ENCODE results near the gene RSAD2. TPM values are rescaled to one million over a fixed set of nuclear protein-coding genes. Genes with fewer than 3 reads are reported as not detected.

The RSAD2 gene
- total RNA-seq, 1 experiment from 2014 or later: not detected

- TF ChIP-seq, protein P1, sequence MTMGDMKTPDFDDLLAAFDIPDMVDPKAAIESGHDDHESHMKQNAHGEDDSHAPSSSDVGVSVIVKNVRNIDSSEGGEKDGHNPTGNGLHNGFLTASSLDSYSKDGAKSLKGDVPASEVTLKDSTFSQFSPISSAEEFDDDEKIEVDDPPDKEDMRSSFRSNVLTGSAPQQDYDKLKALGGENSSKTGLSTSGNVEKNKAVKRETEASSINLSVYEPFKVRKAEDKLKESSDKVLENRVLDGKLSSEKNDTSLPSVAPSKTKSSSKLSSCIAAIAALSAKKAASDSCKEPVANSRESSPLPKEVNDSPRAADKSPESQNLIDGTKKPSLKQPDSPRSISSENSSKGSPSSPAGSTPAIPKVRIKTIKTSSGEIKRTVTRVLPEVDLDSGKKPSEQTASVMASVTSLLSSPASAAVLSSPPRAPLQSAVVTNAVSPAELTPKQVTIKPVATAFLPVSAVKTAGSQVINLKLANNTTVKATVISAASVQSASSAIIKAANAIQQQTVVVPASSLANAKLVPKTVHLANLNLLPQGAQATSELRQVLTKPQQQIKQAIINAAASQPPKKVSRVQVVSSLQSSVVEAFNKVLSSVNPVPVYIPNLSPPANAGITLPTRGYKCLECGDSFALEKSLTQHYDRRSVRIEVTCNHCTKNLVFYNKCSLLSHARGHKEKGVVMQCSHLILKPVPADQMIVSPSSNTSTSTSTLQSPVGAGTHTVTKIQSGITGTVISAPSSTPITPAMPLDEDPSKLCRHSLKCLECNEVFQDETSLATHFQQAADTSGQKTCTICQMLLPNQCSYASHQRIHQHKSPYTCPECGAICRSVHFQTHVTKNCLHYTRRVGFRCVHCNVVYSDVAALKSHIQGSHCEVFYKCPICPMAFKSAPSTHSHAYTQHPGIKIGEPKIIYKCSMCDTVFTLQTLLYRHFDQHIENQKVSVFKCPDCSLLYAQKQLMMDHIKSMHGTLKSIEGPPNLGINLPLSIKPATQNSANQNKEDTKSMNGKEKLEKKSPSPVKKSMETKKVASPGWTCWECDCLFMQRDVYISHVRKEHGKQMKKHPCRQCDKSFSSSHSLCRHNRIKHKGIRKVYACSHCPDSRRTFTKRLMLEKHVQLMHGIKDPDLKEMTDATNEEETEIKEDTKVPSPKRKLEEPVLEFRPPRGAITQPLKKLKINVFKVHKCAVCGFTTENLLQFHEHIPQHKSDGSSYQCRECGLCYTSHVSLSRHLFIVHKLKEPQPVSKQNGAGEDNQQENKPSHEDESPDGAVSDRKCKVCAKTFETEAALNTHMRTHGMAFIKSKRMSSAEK (CRISPR knock-in tag; IDR thresholded peaks at IDR 0.05; ENCODE audit: borderline replicate concordance): no peak
- no peak for TF ChIP-seq OVOL2 (CRISPR knock-in tag; IDR thresholded peaks at IDR 0.05; ENCODE audit: borderline replicate concordance)
- no peak for TF ChIP-seq SP1 (CRISPR knock-in tag; conservative IDR thresholded peaks at IDR 0.05)
- TF ChIP-seq NFYB (CRISPR knock-in tag; conservative IDR thresholded peaks at IDR 0.05; ENCODE audit: low read depth): no peak
- TF ChIP-seq ZNF396 (CRISPR knock-in tag; IDR thresholded peaks at IDR 0.05; ENCODE audit: borderline replicate concordance): no peak
- TF ChIP-seq, protein P2, sequence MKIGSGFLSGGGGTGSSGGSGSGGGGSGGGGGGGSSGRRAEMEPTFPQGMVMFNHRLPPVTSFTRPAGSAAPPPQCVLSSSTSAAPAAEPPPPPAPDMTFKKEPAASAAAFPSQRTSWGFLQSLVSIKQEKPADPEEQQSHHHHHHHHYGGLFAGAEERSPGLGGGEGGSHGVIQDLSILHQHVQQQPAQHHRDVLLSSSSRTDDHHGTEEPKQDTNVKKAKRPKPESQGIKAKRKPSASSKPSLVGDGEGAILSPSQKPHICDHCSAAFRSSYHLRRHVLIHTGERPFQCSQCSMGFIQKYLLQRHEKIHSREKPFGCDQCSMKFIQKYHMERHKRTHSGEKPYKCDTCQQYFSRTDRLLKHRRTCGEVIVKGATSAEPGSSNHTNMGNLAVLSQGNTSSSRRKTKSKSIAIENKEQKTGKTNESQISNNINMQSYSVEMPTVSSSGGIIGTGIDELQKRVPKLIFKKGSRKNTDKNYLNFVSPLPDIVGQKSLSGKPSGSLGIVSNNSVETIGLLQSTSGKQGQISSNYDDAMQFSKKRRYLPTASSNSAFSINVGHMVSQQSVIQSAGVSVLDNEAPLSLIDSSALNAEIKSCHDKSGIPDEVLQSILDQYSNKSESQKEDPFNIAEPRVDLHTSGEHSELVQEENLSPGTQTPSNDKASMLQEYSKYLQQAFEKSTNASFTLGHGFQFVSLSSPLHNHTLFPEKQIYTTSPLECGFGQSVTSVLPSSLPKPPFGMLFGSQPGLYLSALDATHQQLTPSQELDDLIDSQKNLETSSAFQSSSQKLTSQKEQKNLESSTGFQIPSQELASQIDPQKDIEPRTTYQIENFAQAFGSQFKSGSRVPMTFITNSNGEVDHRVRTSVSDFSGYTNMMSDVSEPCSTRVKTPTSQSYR (CRISPR knock-in tag; IDR thresholded peaks at IDR 0.05): no peak
- TF ChIP-seq ZSCAN18 (CRISPR knock-in tag; IDR thresholded peaks at IDR 0.05): no peak
- TF ChIP-seq TEAD1 (CRISPR knock-in tag; IDR thresholded peaks at IDR 0.05): no peak
Measured at GRCh38 chr2:6937582-6937981, 60.0 kb downstream of the RSAD2 start (continued).

DNA sequence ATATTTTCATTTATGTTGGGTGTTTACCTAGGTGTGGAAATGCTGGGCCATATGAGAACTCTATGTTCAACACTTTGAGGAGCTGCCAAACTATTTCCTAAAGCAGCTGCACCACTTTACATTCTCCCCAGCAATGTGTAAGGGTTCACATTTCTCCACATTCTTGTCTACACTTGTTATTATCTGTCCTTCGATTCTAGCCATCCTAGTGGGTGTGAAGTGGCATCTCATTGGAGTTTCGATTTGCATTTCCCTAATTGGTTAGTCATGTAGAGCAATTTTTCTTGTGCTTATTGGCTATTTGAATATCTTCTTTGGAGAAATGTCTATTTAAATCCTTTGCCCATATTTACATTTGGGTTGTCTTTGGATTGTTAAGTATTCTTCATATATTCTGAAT, 61.5 kb downstream of the RSAD2 start:
- no peak overlapping the region for H3K27ac Mint-ChIP-seq
- DNase-seq (ENCODE audit: low spot score) (no peak), ATAC-seq (no peak)
- no peaks in the 10 kb centered on the region; the same call in 1 of the 2 replicates for H3K27me3 Mint-ChIP-seq (ENCODE audit: low read depth)
- CTCF ChIA-PET: no interaction called here
- H3K4me1 Mint-ChIP-seq: peaks cover 40% of the 10 kb centered on the region
- H3K9me3 Mint-ChIP-seq: peaks cover 7% of the 10 kb centered on the region; the same call in 1 of the 2 replicates
- POLR2A ChIA-PET: no interaction called here
- H3K4me3 Mint-ChIP-seq: no peak overlapping the region
- H3K36me3 Mint-ChIP-seq: peaks cover 22% of the 10 kb centered on the region
- TF ChIP-seq ESRRA (CRISPR knock-in tag; IDR thresholded peaks at IDR 0.05; ENCODE audit: borderline replicate concordance) (no peak), ZNF512 (CRISPR knock-in tag; IDR thresholded peaks at IDR 0.05; ENCODE audit: borderline replicate concordance) (no peak), KAT7 (CRISPR knock-in tag; IDR thresholded peaks at IDR 0.05; ENCODE audit: borderline replicate concordance) (no peak), ZNF317 (CRISPR knock-in tag; IDR thresholded peaks at IDR 0.05; ENCODE audit: borderline replicate concordance, low read depth) (no peak), ZBTB43 (CRISPR knock-in tag; IDR thresholded peaks at IDR 0.05) (no peak), IRF1 (CRISPR knock-in tag; IDR thresholded peaks at IDR 0.05) (no peak), RELA (CRISPR knock-in tag; IDR thresholded peaks at IDR 0.05; ENCODE audit: borderline replicate concordance) (no peak), ZNF263 (CRISPR knock-in tag; IDR thresholded peaks at IDR 0.05; ENCODE audit: low read depth) (no peak), TEAD1 (CRISPR knock-in tag; IDR thresholded peaks at IDR 0.05) (no peak)
- TF ChIP-seq, protein P3, sequence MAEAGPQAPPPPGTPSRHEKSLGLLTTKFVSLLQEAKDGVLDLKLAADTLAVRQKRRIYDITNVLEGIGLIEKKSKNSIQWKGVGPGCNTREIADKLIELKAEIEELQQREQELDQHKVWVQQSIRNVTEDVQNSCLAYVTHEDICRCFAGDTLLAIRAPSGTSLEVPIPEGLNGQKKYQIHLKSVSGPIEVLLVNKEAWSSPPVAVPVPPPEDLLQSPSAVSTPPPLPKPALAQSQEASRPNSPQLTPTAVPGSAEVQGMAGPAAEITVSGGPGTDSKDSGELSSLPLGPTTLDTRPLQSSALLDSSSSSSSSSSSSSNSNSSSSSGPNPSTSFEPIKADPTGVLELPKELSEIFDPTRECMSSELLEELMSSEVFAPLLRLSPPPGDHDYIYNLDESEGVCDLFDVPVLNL (CRISPR knock-in tag; IDR thresholded peaks at IDR 0.05; ENCODE audit: borderline replicate concordance, low read depth): no peak
- TF ChIP-seq, protein P4, sequence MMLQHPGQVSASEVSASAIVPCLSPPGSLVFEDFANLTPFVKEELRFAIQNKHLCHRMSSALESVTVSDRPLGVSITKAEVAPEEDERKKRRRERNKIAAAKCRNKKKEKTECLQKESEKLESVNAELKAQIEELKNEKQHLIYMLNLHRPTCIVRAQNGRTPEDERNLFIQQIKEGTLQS (CRISPR knock-in tag; conservative IDR thresholded peaks at IDR 0.05): no peak

All from WTC11 (cell line).